ENCODE data around the gene U2AF2.
"Not testable (repeated sequence)": the region's sequence is repeated elsewhere in the genome, so short reads cannot be mapped to it uniquely, and the experiment has no call there.

Gene U2AF2

DNA sequence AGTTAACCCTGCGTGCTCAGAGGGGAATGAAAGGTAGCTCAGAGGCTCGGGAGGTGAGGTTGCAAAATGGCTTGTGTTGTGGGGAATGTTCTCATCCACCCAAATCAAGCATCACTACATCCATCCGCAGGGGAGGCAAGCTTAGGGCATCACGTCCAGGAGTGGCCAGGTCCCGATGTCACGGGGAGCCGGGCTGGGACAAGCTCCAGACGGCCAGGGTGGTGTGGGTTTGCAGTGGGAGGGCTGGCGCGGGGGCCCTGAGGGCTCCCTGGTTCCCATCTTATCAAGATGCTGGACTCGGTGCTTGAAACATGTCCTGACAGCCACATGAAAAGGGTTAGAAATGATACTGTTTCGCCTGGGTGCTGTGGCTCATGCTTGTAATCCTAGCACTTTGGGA, 46.0 kb downstream of the U2AF2 start:
- in situ Hi-C loops (cut with MboI; ENCODE audit: low sequenced_read_pairs), result no loop called here

- in situ Hi-C loops (cut with MboI; ENCODE audit: low sequenced_read_pairs), result no loop called here
Observed at GRCh38 chr19:55702131-55702627, 47.3 kb downstream of the U2AF2 start.

- in situ Hi-C loops (cut with MboI; ENCODE audit: low sequenced_read_pairs), result no loop called here
Observed at GRCh38 chr19:55703790-55704215, 49.0 kb downstream of the U2AF2 start.

GRCh38 chr19:55704494-55705245, 49.8 kb downstream of the U2AF2 start:
- in situ Hi-C loops (cut with MboI; ENCODE audit: low sequenced_read_pairs), result no loop called here

DNA sequence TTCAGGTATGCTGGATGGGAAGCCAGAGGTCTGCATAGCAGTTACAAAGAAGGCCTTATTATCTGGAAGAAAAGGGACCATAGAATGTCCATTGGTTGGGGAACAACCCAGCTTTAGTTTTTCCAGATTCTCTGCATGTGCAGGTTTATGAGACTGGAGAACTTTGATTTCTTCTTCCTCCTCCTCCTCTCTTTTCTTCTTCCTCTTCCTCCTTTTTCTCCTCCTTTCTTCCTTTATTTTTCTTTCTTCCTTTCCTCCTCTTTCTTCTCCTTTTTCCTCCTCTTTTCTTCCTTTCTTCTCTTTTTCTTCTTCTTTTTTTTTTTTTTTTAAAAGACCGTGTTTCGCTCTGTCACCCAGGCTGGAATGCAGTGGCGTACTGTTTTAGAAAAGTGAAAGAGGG, 51.1 kb downstream of the U2AF2 start:
- in situ Hi-C loops (cut with MboI; ENCODE audit: low sequenced_read_pairs), result no loop called here

- in situ Hi-C loops (cut with MboI; ENCODE audit: low sequenced_read_pairs), result no loop called here
Observed at GRCh38 chr19:55711719-55712118, 56.9 kb downstream of the U2AF2 start.

DNA sequence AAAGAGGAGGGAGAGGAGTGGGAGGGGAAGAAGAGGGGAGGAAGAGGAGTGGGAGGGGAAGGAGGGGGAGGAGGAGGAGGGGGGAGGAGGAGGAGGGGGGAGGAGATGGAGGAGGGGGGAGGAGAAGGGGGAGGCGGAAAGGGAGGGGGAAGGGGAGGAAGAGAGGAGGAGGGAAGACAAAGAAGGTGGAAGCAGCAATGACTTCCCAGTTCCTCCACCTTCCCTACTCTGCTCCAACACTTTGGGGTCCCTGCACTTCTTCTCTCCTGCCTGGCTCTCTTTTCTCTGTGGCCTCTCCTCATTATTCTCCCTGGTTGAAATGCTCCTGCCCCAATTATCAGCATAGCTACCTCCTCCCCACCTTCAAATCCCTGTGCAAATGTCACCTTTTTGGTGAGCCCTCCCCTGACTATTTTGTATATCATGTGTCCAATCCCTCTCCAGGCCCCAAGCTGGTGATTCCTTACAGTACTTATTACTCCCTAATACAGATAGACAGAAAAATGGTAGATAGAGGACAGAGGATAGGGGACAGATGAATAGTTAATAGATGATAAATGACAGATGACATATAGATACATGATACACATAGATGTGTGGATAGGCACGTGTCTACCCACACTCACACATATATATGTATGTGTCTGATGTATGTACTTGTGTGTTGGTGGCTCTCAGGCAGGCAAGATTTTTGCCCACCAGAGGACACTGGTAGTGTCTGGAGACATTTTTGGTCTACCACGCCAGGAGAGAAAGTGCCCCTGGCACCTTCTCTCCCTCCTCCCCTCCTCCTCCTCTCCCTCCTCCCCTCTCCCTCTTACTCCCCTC, 58.2 kb downstream of the U2AF2 start:
- in situ Hi-C loops (cut with MboI; ENCODE audit: low sequenced_read_pairs), result no loop called here

DNA sequence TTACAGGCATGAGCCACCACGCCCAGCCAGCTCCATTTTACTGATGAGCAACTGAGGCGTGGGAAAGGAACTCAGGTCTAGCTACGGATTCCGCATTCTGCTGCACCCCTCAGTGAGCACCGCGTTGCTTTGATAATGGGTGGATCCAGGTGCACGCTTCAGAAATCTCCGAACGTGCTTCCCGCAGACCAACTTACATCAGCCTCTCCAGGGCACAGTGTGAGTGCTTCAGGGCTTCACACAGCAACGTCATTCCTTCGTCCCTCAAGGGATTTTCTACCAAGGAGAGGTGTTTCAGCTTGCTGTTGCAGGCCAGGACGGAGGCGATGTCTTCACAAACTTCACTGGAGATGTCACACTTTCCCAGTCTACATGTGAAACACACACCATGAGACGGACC, 61.7 kb downstream of the U2AF2 start:
- in situ Hi-C loops (cut with MboI; ENCODE audit: low sequenced_read_pairs), result no loop called here

DNA sequence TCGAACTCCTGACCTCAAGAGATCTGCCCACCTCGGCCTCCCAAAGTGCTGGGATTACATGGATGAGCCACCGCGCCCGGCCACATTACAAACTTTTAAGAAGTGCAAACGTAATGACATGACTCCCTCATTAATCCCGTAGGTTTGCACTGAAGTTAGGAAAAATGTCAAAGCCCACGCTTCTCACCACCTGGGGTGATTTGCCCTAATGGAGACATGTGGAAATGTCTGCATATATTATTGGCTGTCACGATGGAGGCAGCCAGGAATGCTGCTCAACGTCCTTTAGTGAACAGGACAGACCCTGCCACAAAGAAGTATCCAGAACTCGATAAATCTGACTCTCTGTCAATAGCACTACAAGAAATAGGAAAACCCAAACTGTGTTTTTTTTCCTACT, 62.4 kb downstream of the U2AF2 start:
- in situ Hi-C loops (cut with MboI; ENCODE audit: low sequenced_read_pairs), result no loop called here

DNA sequence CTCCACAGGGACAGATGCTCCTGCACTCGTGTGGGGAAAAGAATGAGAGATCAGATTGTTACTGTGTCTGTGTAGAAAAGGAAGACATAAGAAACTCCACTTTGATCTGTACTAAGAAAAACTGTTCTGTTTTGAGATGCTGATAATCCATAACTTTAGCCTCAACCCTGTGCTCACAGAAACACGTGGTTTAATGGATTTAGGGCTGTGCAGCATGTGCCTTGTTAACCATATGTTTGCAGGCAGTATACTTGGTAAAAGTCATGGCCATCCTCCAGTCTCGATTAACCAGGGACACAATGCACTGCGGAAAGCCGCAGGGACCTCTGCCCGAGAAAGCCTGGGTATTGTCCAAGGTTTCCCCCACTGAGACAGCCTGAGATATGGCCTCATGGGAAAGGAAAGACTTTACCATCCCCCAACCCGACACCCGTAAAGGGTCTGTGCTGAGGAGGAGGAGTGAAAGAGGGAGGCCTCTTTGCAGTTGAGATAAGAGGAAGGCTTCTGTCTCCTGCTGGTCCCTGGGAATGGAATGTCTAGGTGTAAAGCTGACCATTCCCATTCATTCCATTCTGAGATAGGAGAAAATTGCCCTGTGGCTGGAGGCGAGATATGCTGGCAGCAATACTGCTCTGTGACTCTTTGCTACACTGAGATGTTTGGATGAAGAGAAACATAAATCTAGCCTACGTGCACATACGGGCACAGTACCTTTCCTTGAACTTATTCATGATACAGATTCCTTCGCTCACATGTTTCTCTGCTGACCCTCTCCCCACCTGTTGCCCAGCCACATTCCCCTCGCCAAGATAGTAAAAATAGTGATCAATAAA, 63.3 kb downstream of the U2AF2 start:
- in situ Hi-C loops (cut with MboI; ENCODE audit: low sequenced_read_pairs), result not testable (repeated sequence)

- in situ Hi-C loops (cut with MboI; ENCODE audit: low sequenced_read_pairs), result no loop called here
Observed at GRCh38 chr19:55720214-55720746, 65.4 kb downstream of the U2AF2 start.

GRCh38 chr19:55720801-55721200, 66.0 kb downstream of the U2AF2 start:
- in situ Hi-C loops (cut with MboI; ENCODE audit: low sequenced_read_pairs), result no loop called here

DNA sequence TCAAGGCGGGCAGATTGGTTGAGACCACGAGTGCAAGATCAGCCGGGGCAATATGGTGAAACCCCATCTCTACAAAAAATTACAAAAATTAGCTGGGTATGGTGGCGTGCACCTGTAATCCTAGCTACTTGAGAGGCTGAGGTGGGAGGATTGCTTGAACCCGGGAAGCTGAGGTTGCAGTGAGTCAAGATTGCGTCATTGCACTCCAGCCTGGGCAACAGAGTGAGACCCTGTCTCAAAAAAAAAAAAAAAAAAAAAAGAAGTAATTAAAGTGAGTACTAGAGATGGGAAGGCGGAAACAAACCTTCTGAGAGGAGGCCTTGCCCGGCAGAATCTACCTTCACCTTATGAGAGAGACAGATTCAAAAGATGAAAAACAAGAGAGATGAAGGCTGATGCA, 68.7 kb downstream of the U2AF2 start:
- in situ Hi-C loops (cut with MboI; ENCODE audit: low sequenced_read_pairs), result no loop called here

Data from HL-60/S4 treated with retinoic acid at 250 ng/mL for 4 days and 3 days (cell line).